Measurements from ENCODE around the gene GCNT2. TPM values are rescaled to one million over a fixed set of nuclear protein-coding genes. Genes with fewer than 3 reads are reported as not detected.

GCNT2 gene
- total and polyA plus RNA-seq, 2 donors (not counting 1 experiment from before 2014, with no cell fraction given) = 1.3 to 2.1 TPM

- Histone ChIP-seq H3K9me3 (ENCODE audit: control insufficient read depth, insufficient read depth, low read depth, low read length) (no peaks in the 10 kb centered on the region), H3K4me1 (ENCODE audit: control insufficient read depth, extremely low read depth, insufficient read depth, low read length) (no peaks in the 10 kb centered on the region), H3K79me2 (ENCODE audit: control insufficient read depth, insufficient read depth, low read length) (no peaks in the 10 kb centered on the region), H3K4me2 (ENCODE audit: extremely low read depth, insufficient read depth, low read length) (no peak overlapping the region), H3K27me3 (ENCODE audit: control insufficient read depth, insufficient read depth, low read length) (no peaks in the 10 kb centered on the region), H4K20me1 (ENCODE audit: control insufficient read depth, extremely low read depth, insufficient read depth, low read length) (no peaks in the 10 kb centered on the region), H3K9ac (ENCODE audit: insufficient read depth, low read length) (no peak overlapping the region), H3K4me3 (replicated peaks in 1 of 4; ENCODE audit: control extremely low read depth in 1 of 4, insufficient read depth in 1 of 4, low read depth in 3 of 4, low read length in 4 of 4) (no peak overlapping the region), H3K27ac (ENCODE audit: insufficient read depth, low read length) (no peak overlapping the region), H3K36me3 (ENCODE audit: control insufficient read depth, insufficient read depth, low read length) (no peaks in the 10 kb centered on the region), H2AFZ (ENCODE audit: low read length) (no peak overlapping the region)
- no peak for DNase-seq (ENCODE audit: low read depth in 2 of 2)
- no peak for TF ChIP-seq EZH2 (IDR thresholded peaks at IDR 0.05; ENCODE audit: low read length, missing control alignments)
- TF ChIP-seq CTCF (conservative IDR thresholded peaks at IDR 0.05 in 1 of 2, IDR thresholded peaks at IDR 0.05 in 1 of 2; ENCODE audit: low read depth in 1 of 2, low read length in 2 of 2) = no peak
Measured at GRCh38 chr6:10591422-10592160, 70.4 kb downstream of the GCNT2 start.

GRCh38 chr6:10595731-10596664 lies 74.8 kb downstream of the GCNT2 start:
- Histone ChIP-seq H3K36me3 (ENCODE audit: control insufficient read depth, insufficient read depth, low read length) (no peaks in the 10 kb centered on the region), H2AFZ (ENCODE audit: low read length) (no peak overlapping the region), H3K9ac (ENCODE audit: insufficient read depth, low read length) (no peak overlapping the region), H3K4me1 (ENCODE audit: control insufficient read depth, extremely low read depth, insufficient read depth, low read length) (no peaks in the 10 kb centered on the region), H3K27ac (ENCODE audit: insufficient read depth, low read length) (no peak overlapping the region), H3K9me3 (ENCODE audit: control insufficient read depth, insufficient read depth, low read depth, low read length) (no peaks in the 10 kb centered on the region), H3K4me2 (ENCODE audit: extremely low read depth, insufficient read depth, low read length) (no peak overlapping the region), H4K20me1 (ENCODE audit: control insufficient read depth, extremely low read depth, insufficient read depth, low read length) (no peaks in the 10 kb centered on the region), H3K27me3 (ENCODE audit: control insufficient read depth, insufficient read depth, low read length) (no peaks in the 10 kb centered on the region), H3K4me3 (replicated peaks in 1 of 4; ENCODE audit: control extremely low read depth in 1 of 4, insufficient read depth in 1 of 4, low read depth in 3 of 4, low read length in 4 of 4) (no peak overlapping the region), H3K79me2 (ENCODE audit: control insufficient read depth, insufficient read depth, low read length) (no peaks in the 10 kb centered on the region)
- TF ChIP-seq EZH2 (IDR thresholded peaks at IDR 0.05; ENCODE audit: low read length, missing control alignments) (no peak), CTCF (conservative IDR thresholded peaks at IDR 0.05 in 1 of 2, IDR thresholded peaks at IDR 0.05 in 1 of 2; ENCODE audit: low read depth in 1 of 2, low read length in 2 of 2) (no peak)
- DNase-seq (ENCODE audit: low read depth in 2 of 2) = peak in 1 of 2 donors; percentile 78

- H2AFZ ChIP-seq (ENCODE audit: low read length) = no peak overlapping the region
- no peaks in the 10 kb centered on the region for H3K79me2 ChIP-seq (ENCODE audit: control insufficient read depth, insufficient read depth, low read length)
- H3K27me3 ChIP-seq (ENCODE audit: control insufficient read depth, insufficient read depth, low read length) = no peaks in the 10 kb centered on the region
- no peaks in the 10 kb centered on the region for H3K4me1 ChIP-seq (ENCODE audit: control insufficient read depth, extremely low read depth, insufficient read depth, low read length)
- H3K9me3 ChIP-seq (ENCODE audit: control insufficient read depth, insufficient read depth, low read depth, low read length) = no peaks in the 10 kb centered on the region
- no peak for DNase-seq (ENCODE audit: low read depth in 2 of 2)
- H3K9ac ChIP-seq (ENCODE audit: insufficient read depth, low read length) = no peak overlapping the region
- H3K4me2 ChIP-seq (ENCODE audit: extremely low read depth, insufficient read depth, low read length) = no peak overlapping the region
- H4K20me1 ChIP-seq (ENCODE audit: control insufficient read depth, extremely low read depth, insufficient read depth, low read length) = no peaks in the 10 kb centered on the region
- no peak for TF ChIP-seq CTCF (conservative IDR thresholded peaks at IDR 0.05 in 1 of 2, IDR thresholded peaks at IDR 0.05 in 1 of 2; ENCODE audit: low read depth in 1 of 2, low read length in 2 of 2)
- TF ChIP-seq EZH2 (IDR thresholded peaks at IDR 0.05; ENCODE audit: low read length, missing control alignments) = no peak
- H3K4me3 ChIP-seq (replicated peaks in 1 of 4; ENCODE audit: control extremely low read depth in 1 of 4, insufficient read depth in 1 of 4, low read depth in 3 of 4, low read length in 4 of 4) = no peak overlapping the region
- H3K27ac ChIP-seq (ENCODE audit: insufficient read depth, low read length) = no peak overlapping the region
- H3K36me3 ChIP-seq (ENCODE audit: control insufficient read depth, insufficient read depth, low read length) = no peaks in the 10 kb centered on the region
Measured at GRCh38 chr6:10597499-10598001, 76.4 kb downstream of the GCNT2 start.

All from fibroblast of lung (primary cell).